NT2/D1 (cell line): ENCODE results near the gene KCNT1.

Source experiments
- SUZ12 ChIP-seq: IDR thresholded peaks from 2 replicates; pipeline ENCODE4 v1.6.1; 2011; ENCODE audit not compliant: insufficient read length, insufficient read depth; ENCODE audit errors: extremely low read depth
- YY1 ChIP-seq: IDR thresholded peaks from 2 replicates; pipeline ENCODE4 v1.6.1; 2011; ENCODE audit not compliant: insufficient read length, insufficient read depth

GRCh38 chr9:135745189-135745588, 43.2 kb downstream of the KCNT1 start:
- TF ChIP-seq SUZ12 (no peak), YY1 (no peak)
